HL-60/S4 treated with phorbol 12-myristate 13-acetate at 8.2 ng/mL for 4 days and 3 days (cell line): ENCODE measurements around the gene TGFBRAP1.

Experiments
- in situ Hi-C: fragments of 300-500 bp; cut with MboI; formaldehyde crosslinking; loops from 2 replicates; pipeline ENCODE4 v1.15.0; 2022; ENCODE audit warnings: low sequenced_read_pairs

TGFBRAP1 gene

DNA sequence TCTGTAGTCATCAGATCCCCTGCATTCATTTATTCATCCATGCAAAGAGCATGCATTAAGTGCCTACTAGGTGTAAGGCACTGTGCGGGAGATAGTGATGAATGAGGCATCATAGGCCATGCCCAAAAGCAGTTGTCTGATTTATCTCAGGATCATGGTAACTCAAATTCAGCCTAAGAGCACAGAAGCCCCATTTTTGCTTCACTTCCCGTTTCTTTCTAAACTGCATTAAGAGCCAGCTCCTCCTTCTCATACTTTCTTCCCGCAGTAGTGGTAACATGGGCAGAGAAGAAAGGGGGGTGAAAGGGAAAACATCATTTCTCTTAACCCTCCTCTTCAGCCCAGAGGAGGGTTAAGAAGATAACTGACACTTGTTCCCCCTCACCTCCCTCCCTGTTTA, 85.1 kb downstream of the TGFBRAP1 start:
- in situ Hi-C loops: no loop called here

DNA sequence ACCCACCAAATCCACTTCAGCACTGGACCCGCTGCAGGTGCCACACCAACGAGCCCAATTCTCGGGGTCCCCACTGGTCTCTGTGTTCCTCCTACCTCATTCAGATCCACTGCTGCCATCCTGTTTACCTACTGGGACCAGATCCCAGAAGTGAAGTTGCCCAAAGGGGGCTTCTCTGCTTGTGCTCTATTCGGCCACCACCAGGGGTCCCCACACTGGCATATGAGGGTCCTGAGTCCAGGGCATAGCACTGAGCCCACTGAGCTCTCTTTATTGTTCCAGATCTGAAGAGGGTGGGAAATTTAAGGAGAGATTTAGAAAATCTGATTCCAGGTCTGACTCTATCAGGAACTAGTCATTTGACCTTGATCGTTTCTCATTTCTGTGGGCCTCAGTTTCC, 85.6 kb downstream of the TGFBRAP1 start:
- in situ Hi-C loops: no loop called here

DNA sequence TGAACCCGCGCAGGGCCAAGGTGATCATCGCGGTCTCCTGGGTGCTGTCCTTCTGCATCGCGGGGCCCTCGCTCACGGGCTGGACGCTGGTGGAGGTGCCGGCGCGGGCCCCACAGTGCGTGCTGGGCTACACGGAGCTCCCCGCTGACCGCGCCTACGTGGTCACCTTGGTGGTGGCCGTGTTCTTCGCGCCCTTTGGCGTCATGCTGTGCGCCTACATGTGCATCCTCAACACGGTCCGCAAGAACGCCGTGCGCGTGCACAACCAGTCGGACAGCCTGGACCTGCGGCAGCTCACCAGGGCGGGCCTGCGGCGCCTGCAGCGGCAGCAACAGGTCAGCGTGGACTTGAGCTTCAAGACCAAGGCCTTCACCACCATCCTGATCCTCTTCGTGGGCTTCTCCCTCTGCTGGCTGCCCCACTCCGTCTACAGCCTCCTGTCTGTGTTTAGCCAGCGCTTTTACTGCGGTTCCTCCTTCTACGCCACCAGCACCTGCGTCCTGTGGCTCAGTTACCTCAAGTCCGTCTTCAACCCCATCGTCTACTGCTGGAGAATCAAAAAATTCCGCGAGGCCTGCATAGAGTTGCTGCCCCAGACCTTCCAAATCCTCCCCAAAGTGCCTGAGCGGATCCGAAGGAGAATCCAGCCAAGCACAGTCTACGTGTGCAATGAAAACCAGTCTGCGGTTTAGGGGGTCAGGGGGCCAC, 87.1 kb downstream of the TGFBRAP1 start:
- in situ Hi-C loops: no loop called here

DNA sequence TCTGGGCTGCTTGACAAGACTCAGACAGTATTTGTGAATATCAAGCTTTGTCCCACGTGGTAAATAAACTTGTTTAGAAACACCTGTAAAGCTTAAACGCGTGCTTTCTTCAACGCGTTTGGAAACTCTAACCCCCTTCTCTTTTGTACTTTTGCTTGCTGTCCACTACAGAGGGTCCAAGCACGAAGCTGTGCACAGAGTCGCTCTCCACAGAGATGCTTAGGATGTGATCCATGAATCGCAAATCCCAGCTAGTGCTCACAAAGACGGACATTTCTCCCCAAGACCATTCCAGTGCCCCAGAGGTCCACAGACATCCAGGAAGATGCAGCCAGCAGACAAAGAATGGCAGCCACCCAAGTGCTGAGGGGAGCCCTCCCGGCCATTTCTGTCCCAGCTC, 88.1 kb downstream of the TGFBRAP1 start, which contains the start of gene GPR45:
TSS of gene GPR45 (plus strand) at position 301 of the 400 bp plus-strand sequence. CDS start 116 bp downstream, outside the sequence.
- in situ Hi-C loops: no loop called here

- in situ Hi-C loops: loop anchor here (10.0 kb wide), 1 partner anchor 125 kb away; no protein-coding TSS in a partner anchor
Observed at GRCh38 chr2:105239924-105240323, 89.6 kb downstream of the TGFBRAP1 start.

- in situ Hi-C loops: loop anchor here (10.0 kb wide), 1 partner anchor 124 kb away; no protein-coding TSS in a partner anchor
Observed at GRCh38 chr2:105238664-105239240, 90.8 kb downstream of the TGFBRAP1 start.

DNA sequence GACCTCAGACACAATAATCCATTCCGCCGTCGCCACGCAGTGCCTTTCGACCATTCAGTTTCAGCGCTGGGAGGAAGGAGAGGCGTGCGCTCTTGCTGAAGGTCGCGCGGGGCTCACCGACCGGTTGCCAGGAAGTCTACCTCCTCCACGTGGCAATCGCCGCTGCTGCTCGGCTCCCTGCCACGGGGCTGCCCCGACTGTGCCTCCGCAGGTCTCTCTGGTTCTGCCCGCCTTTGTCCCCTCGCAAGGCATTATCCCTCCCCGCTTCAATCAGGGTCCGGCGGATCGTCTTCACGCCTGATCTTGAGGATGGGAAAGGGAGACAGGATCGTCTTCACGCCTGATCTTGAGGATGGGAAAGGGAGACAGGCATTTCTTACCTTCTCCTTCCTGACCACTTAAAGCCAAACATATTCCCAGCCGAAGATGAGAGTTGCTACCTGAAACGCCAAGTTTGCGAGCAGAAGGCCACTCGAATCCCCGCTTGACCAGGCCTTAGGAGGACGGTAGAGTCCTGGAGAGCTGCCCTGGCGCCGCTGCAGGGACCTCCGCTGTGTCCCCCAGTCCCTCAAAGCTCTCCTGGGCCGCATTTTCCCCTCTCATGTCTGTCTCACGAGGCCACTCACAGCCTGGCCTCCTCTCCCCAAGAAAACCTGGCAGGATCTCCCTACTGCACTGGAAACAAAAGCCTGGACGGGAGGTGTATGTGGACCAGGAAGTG, 92.3 kb downstream of the TGFBRAP1 start:
- in situ Hi-C loops: loop anchor here (10.0 kb wide), 1 partner anchor 122 kb away; no protein-coding TSS in a partner anchor

DNA sequence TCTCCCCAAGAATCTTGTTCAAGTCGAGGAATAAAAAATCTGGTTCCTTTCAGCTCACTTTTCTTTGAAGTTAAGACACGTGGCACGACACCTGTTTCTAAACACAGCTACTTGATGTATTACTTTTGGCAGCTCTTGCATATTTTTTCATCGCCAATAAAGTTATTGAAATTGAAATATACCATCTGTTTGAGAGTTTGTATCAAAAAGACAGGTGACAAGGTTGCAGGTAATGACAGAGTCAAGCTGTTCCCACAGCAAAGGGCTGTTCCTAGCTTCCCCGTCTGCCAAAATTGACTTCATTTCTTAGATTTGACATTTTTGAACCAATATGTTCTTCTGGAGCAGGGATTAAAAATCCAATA, 93.5 kb downstream of the TGFBRAP1 start:
- in situ Hi-C loops: loop anchor here (10.0 kb wide), 1 partner anchor 121 kb away; no protein-coding TSS in a partner anchor

DNA sequence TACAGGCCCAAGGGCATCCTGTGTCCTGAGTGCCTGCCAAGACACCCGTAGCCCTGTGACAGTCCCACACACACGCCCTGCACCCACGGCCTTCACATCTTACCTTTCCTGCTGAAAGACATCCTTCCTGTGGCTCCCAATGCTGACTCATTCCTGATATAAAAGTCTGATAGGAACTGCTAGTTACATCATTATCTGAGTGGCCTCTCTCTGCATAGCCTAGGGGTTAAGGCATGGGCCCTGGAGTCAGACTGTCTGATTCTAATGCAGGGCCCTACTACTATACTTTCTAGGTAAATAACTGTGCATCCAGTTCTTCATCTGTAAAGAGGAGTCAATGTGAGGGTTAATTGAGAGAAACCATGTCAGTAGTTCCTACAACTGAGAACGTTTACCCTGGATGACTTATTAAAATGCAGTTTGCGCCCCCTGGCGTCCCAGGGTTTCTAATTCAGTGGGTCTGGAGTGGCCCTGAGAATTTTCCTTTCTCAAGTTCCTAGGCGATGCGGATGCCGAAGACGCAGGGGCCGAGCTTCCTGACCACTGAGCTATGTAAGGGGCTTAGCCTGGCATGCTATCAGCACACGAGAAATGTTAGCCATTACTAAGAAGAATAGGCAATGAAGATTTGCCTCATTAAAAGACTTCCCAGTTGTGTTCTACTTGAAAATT, 94.0 kb downstream of the TGFBRAP1 start:
- in situ Hi-C loops: loop anchor here (10.0 kb wide), 1 partner anchor 121 kb away; no protein-coding TSS in a partner anchor

GRCh38 chr2:105231232-105231619, 98.3 kb downstream of the TGFBRAP1 start:
- in situ Hi-C loops: loop anchor here (10.0 kb wide), 1 partner anchor 116 kb away; no protein-coding TSS in a partner anchor

DNA sequence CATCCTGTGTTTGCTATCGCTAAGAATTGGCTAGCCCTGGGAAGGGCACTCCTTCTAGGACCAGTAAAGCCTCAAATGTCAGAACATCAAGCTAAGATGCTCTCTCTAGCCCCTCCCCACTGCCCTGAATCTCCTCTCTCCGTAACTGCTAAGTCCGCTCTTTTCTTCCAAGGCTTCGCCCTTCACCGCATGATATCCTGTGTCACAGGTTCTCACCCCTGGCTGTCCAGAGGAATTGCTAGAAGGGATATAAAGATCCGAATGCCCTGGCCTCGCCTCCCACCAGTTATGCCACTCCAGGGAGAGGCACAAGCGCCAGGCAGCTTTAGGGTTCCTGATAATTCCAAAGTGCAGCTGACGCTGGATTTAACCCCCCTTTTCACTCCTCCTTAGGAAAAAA, 105.1 kb downstream of the TGFBRAP1 start:
- in situ Hi-C loops: no loop called here

DNA sequence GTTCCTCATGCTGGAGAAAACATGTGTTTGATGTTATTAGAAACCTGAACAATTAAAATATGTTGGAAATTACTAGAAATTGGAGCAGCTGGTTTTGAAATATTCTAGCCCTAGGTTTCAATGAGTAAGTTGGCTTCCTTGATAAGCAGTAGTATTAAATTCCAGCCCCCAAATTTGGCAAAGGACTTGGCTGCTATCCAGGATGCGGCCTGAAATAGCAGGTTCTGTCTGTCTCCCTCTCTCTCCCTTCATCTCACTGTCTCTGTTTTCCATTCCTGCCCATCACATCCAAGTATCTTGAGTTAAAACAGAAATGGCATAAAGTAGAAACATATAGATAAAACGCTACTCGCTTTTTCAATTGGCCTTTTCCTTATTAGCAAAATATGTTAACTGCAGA, 108.9 kb downstream of the TGFBRAP1 start:
- in situ Hi-C loops: no loop called here

GRCh38 chr2:105215586-105216192, 113.8 kb downstream of the TGFBRAP1 start:
- in situ Hi-C loops: no loop called here
